ENCODE results near the gene ANKDD1A.

Gene ANKDD1A

DNA sequence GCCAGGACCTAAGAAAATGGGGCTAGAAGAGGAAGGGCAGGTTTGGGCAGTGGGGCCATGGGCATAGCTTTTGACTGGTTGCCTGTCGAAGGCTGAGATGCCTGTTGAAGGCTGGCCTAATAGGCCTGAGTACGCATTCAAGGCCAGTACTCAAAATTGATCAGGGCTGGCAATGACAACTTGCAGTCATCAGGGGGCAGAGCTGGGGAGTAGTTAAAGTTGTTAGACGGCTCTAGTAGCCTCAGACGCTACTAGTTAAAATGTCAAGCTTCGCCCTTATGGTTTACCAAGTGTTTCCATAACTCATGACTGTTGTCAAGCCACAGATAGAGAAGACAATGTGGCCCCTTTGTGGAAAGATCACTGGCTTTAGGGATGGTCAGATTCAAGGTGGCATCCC lies 49.3 kb downstream of the ANKDD1A start:
- DNase-seq (ENCODE audit: low read depth) = no peak

DNA sequence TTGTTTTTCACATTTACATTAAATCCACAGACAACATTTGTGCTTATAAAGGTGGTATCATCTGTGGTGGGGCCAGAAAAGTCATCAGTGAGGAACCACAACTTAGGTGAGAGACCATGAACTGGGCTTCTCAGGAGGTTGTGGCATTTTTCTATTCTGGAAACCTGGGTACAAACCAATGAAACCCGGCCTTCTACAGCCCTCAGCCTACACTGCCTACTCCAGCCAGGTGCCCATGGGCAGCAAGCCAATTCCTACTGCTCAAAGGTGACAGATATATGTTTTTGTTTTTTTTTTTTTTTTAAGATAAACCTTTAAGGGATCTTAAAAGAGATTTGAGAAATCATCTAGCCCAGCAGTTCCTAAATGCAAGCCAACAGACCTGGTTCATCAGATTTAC lies 57.7 kb downstream of the ANKDD1A start:
- no peak for DNase-seq (ENCODE audit: low read depth)

DNA sequence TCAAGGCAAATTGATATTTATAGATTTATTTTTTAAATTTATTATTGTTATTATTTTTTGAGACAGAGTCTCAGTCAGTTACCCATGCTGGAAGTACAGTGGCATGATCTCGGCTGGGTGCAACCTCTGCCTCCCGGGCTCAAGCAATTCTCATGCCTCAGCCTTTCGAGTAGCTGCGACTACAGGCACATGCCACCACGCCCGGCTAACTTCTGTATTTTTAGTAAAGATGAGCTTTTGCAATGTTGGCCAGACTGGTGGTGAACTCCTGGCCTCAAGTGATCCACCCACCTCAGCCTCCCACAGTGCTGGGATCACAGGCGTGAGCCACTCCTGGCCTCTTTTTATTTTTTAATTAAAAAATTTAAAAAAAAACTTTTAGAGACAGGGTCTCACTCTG lies 59.0 kb downstream of the ANKDD1A start:
- DNase-seq (ENCODE audit: low read depth) = no peak

DNA sequence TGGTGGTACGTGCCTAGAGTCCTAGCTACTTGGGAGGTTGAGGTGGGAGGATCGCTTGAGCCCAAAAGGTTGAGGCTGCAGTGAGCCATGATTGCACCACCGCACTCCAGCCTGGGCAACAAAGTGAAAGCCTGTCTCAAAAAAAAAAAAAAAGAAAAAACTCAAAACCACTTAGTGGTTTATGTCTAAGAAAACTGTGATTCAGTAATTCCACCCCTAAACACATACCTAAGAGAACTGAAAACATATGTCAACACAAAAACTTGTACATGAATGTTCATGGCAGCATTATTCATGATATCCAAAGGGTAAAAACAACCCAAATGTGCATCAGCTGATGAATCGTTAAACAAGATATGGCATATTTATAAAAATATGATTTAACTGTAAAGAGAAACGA lies 63.7 kb downstream of the ANKDD1A start:
- no peak for DNase-seq (ENCODE audit: low read depth)

DNA sequence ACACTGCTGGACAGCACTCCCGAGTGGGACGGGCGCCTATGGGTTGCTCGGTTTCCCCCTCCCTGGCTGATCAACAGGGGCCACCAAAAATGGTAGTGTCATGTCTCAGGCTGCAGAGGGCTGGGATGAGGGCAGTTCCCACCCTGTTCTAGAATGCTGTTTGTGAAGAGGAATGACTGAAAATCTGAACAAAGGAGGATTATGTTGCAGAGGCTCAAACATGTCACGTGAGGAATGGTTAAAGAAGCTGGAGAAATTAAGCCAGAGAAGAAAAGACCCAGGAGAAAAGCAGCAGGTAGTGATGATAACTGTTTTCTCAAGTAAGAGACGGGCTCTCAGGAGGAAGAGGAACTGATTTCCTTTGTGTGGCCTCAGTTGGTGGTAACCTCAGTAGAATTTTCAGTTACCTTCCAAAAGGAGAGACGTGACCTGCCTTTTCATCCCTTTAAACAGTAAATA lies 67.6 kb downstream of the ANKDD1A start:
- DNase-seq (ENCODE audit: low read depth) = no peak

DNA sequence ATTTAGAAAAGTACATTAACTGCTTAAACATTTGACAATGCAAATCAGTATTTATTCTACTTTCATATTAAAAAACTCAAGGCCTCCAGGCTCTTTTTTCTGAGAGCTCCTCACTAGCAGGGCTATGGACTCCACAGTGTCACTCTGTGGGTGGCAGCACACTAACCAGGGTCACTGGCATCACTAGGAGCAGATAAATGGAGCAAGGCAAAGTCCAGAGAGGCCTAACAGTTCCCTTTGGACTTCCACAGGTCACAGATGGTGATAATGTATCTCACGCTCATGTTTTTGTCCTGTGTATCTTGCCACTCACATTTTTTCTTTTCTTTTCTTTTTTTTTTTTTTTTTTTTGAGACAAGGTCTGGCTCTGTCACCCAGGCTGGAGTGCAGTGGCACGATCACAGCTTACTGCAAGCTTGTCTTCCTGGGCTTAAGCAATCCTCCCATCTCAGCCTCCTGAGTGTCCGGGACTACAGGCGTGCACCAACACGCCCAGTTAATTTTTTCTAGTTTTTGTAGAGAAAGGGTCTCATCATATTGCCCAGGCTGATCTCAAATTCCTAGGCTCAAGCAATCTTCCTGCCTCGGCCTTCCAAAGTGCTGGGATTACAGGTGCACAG lies 70.2 kb downstream of the ANKDD1A start:
- DNase-seq (ENCODE audit: low read depth) = no peak

DNA sequence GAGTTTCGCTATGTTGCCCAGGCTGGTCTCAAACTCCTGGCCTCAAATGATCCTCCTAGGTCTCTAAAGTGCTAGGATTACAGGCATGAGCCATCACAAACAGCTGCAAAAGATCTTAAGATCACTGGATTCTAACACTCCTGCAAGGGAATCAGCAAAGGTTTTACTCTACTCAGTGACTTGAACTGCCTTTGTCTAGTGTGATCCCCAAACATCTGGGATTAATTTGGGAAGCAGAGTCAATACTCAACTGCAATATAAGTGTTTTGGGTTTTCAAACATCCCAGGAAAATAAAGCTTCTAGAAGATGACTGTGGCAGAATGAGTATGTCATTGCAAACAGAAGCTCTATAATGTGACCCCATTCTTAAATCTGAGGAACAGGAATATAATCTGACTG lies 70.8 kb downstream of the ANKDD1A start:
- no peak for DNase-seq (ENCODE audit: low read depth)

DNA sequence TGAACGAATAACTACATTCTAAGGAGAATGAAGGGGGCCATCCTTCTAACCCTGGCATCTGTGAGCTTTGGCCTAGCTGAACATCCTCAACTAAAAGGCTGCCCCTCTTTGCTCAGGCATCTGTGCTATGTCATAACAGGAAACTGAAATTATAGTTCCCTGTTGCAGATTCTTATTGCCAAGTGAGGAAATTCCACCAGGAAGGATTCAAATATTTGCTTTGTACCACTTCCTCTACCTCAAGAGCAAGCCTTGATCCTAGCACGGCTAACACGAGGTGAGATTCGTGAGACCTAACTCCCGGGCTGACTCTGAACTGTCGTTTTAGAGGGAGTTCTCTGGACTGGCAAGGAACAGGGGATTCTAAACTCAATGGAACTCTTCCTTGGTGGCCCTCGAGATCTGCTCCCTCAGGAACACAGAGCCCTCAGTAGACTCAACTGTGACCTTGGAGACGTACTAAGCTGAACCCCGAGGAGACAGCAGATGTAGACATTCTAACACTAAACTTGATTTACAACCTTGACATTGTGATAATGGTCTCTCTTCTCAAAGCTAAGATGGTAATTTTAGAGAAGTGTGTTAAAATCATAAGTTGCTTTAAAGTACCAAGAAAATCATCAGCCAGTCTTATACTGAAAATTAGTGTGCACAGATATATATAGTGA lies 73.8 kb downstream of the ANKDD1A start:
- DNase-seq (ENCODE audit: low read depth) = no peak

DNA sequence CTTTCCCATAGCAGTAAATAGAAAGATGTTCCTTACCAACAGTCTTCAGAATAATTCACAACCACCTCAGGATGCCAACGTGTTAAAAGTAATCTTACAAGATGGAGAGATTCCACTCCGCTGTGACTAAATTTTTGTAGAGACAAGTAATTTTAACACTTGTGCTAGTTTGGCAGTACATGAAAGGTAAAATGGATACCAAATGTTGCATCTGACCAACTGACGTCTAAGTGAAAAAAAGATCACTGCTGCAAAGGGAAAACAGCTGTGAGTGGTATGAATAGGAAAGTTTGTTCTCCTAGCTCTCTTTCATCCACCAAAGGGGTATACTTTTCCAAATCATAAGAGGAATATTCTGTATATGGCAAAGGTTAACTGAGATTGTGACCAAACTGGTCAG lies 75.4 kb downstream of the ANKDD1A start:
- DNase-seq (ENCODE audit: low read depth) = no peak

DNA sequence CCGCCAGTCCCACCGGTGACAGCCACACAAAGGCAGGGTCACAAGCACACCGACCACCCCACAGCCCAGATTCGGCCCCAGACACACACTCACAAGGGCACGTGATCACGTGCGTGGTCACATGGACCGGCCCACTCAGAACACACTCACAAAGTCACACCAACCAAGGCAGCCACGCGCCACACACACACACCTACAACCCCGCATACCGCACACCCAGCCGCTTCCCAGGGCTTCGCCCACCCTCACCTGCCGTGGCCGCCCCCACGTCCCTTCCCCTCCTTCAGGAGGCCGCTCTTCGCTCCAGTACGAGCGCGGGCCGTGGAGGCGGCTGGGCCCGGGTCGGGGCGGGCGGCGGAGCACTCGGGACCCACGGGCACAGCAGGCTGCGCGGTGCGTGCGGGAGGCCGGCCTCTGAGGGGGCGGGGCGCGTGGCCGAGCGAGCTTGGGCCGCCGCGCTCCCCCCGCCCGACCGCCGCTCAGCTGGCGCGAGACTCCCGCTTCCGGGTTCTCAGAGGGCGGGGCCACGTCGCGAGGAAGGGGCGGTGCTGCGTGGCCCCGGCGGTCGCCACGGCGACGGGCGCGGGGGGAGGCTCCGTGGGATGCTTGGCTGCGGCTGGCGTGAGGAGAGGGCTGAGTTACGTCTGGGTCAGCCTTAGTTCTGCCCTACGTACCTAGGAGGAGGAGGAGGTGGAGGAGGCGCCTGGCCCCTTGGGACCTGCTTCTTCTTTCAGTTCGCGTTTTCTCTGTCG lies 77.9 kb downstream of the ANKDD1A start, which contains the start of gene SPG21:
Gene SPG21, minus strand, starts transcription at position 499 of the 752 bp plus-strand sequence. CDS start 6,345 bp downstream, outside the sequence.
- DNase-seq (ENCODE audit: low read depth) = peak; percentile 85

DNA sequence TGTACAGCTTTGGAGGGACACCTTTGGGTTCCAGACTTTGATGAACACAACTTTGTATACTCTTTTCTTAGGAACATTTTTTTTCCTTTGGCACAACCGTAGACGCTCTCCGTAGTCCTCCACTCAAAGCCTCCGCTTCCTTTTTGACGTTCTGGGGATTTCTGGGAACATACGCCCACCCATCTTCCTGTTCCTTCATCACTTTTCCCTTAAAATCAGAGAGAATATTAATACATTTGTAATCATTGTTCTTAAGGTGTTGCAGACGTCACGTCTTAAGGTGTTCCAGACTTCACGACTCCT lies 78.4 kb downstream of the ANKDD1A start:
- no peak for DNase-seq (ENCODE audit: low read depth)

DNA sequence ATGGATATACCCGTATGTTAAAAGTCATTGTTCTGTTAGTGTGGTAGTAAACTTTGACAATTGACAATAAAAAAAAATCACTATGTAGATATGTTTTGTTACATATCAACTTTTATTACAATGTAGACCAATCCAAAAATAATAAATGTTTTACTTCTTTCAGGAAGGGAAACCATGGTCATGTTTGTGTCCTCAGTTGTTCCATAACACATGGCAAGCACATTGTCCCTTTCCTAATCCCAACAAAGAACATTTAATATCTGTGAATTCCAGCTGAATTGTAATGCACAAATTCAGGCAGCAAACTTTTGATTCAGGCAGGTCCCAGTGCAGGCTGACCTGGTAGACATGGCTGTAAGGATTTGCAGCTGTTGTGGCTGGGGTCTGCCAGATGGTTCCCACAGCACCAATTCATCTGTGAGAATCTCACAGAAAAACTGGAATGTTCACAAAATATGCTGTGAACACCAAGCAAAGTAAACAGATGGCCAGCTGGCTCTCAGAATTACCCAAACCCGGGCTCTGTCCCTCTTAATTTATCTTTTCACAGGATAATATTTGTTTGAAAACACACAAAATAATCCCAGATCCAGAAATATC lies 79.9 kb downstream of the ANKDD1A start:
- DNase-seq (ENCODE audit: low read depth) = no peak

DNA sequence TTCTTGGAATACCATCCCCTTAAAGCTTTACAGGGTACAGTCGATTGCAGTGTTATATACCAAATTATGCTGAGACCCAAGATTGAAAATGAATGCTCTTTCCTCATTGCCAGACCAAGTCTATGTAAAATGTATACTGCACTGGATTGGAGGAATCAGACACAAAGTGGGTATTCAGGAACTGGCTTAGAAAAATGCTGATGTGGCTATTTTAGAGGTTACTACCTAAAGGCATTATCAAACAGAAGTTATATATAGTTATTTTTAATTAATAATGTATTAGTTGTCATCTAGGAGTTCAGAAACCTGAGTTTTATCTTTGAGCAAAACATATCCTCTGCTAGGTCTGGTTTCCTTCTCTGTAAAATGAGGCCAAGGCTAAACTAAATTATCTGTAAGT lies 81.6 kb downstream of the ANKDD1A start:
- no peak for DNase-seq (ENCODE audit: low read depth)

DNA sequence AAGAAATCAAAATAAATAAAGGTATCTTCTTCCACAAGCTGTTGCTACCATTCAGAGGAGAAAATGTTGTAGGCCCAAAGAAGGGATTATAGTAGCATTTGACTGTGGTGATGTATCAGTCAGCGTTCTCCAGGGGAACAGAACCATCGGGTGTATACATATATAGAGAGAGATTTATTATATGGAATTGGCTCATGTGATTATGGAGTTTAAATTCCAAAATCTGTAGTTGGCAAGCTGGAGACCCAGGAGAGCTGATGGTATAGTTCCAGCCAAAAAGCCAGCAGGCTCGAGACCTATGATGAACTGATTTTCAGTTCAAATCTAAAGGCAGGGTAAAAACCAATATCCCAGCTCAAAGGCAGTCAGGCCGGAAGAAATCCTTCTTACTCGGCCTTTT lies 85.4 kb downstream of the ANKDD1A start:
- DNase-seq (ENCODE audit: low read depth) = no peak

DNA sequence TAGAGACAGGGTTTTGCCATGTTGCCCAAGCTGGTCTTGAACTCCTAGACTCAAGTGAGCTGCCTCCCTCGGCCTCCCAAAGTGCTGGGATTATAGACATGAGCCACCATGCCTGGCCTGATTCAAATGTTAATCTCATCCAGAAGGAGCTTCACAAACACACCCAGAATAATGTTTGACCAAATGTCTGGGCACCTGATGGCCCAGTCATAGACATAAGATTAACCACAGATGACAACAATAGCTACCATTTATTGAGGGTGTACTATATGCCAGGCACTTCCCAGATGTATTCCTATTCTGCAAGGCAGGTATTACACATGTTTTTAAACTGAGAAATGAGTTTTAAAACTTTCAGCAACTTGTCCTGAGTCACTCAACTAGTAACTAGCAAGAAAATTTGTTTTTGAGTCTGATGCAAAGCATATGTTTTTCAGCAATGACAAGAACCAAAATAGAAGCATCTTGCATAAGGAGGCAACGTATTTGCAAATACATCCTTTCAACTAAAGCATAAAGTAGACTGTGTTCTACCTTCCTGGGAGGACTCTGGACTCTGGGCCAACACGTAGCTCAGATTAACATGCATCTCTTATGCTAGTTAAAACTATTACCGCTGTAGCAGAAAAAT lies 86.2 kb downstream of the ANKDD1A start:
- DNase-seq (ENCODE audit: low read depth) = no peak

DNA sequence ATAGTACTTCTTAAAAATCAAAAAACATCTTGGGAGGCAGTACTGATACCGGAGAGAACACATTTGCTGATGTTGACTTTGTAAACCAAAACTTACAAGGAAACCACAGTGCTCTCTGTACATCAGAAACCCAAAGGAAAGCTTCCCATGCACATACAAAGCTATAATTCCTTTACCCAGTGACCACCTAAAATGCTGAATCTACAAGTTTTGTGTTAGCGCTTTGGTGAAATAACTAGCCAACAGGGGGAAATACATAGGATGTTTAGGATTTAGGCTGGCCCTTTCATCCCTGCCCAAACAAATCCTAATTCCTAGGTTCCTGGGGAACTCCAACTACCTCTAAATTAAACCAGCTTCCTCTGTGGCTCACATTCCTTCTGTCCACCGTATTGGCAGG lies 93.3 kb downstream of the ANKDD1A start:
- no peak for DNase-seq (ENCODE audit: low read depth)

DNA sequence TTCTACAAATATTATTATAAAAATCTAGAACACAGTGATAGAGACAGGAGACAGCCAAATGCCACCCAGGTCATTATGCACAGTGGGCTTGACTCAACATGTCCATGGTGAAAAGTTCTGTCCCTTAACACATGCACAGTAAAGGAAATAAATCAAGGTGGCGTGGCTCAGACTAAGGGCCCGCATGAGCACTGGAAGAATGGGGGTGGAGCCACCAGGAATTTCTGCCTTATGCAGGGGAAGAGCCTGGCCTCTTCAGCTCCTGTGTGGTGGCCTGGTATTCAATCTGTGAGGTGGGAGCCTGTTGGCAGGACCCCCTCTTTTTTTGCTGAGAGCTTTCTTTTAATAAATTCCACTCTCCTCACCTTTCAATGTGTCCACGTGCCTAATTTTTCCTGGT lies 95.2 kb downstream of the ANKDD1A start:
- DNase-seq (ENCODE audit: low read depth) = no peak
